ENCODE data around the gene S100A8. TPM values are rescaled to one million over a fixed set of nuclear protein-coding genes. Genes with fewer than 3 reads are reported as not detected.

Gene S100A8
- total RNA-seq, 1 experiment from 2014 or later = not detected

- ATAC-seq (no peak), DNase-seq (ENCODE audit: low read depth, low spot score) (no peak)
- Histone ChIP-seq H3K27me3 (ENCODE audit: control insufficient read depth, insufficient read depth, low read length) (peaks cover 7% of the 10 kb centered on the region), H3K27ac (ENCODE audit: low read length) (no peak overlapping the region), H3K36me3 (ENCODE audit: control insufficient read depth, insufficient read depth, low read length) (no peaks in the 10 kb centered on the region), H3K4me1 (ENCODE audit: control insufficient read depth, insufficient read depth, low read length) (no peaks in the 10 kb centered on the region), H3K4me3 (ENCODE audit: low read depth in 2 of 2, low read length in 2 of 2) (no peak overlapping the region), H3K9me3 (ENCODE audit: control insufficient read depth, insufficient read depth, low read depth, low read length) (no peaks in the 10 kb centered on the region)
- TF ChIP-seq REST (IDR thresholded peaks at IDR 0.05; ENCODE audit: insufficient read depth in 1 of 2, low read depth in 2 of 2, low read length in 1 of 2) = no peak
- no peak for TF ChIP-seq POLR2AphosphoS5 (IDR thresholded peaks at IDR 0.05; ENCODE audit: low read depth, low read length)
- TF ChIP-seq TCF7L2 (IDR thresholded peaks at IDR 0.05; ENCODE audit: low read depth, low read length) = no peak
- no peak for TF ChIP-seq CTCF (IDR thresholded peaks at IDR 0.05)
- no peak for TF ChIP-seq SIN3A (IDR thresholded peaks at IDR 0.05; ENCODE audit: borderline replicate concordance, insufficient read depth, low read depth, low read length)
- intact Hi-C loops (cut with micrococcal nuclease; ENCODE audit: unreplicated experiment) = no loop called here
- BruUV-seq (replicated peaks) = no TSS peak
- in situ Hi-C loops (cut with HindIII; ENCODE audit: low pct_unique_long_range_greater_than_20kb, low sequenced_read_pairs) = no loop called here
- POLR2A ChIA-PET = no interaction called here
- CTCF ChIA-PET = no interaction called here
Observed at GRCh38 chr1:153395776-153396175, 4.9 kb upstream of the S100A8 start.

GRCh38 chr1:153395136-153395685 is 4.3 kb upstream of the S100A8 start:
- DNase-seq (ENCODE audit: low read depth, low spot score) (no peak), ATAC-seq (no peak; the same call in 1 of the 2 replicates)
- Histone ChIP-seq H3K9me3 (ENCODE audit: control insufficient read depth, insufficient read depth, low read depth, low read length) (no peaks in the 10 kb centered on the region), H3K27ac (ENCODE audit: low read length) (no peak overlapping the region), H3K27me3 (ENCODE audit: control insufficient read depth, insufficient read depth, low read length) (peaks cover 4% of the 10 kb centered on the region; the same call in 1 of the 2 replicates), H3K4me1 (ENCODE audit: control insufficient read depth, insufficient read depth, low read length) (no peaks in the 10 kb centered on the region), H3K4me3 (ENCODE audit: low read depth in 2 of 2, low read length in 2 of 2) (no peak overlapping the region), H3K36me3 (ENCODE audit: control insufficient read depth, insufficient read depth, low read length) (no peaks in the 10 kb centered on the region)
- BruUV-seq (replicated peaks) = no TSS peak
- intact Hi-C loops (cut with micrococcal nuclease; ENCODE audit: unreplicated experiment) = no loop called here
- in situ Hi-C loops (cut with HindIII; ENCODE audit: low pct_unique_long_range_greater_than_20kb, low sequenced_read_pairs) = no loop called here
- POLR2A ChIA-PET = no interaction called here
- CTCF ChIA-PET = no interaction called here
- TF ChIP-seq REST (IDR thresholded peaks at IDR 0.05; ENCODE audit: insufficient read depth in 1 of 2, low read depth in 2 of 2, low read length in 1 of 2) = no peak
- no peak for TF ChIP-seq CTCF (IDR thresholded peaks at IDR 0.05)
- TF ChIP-seq POLR2AphosphoS5 (IDR thresholded peaks at IDR 0.05; ENCODE audit: low read depth, low read length) = no peak
- TF ChIP-seq SIN3A (IDR thresholded peaks at IDR 0.05; ENCODE audit: borderline replicate concordance, insufficient read depth, low read depth, low read length) = no peak
- no peak for TF ChIP-seq TCF7L2 (IDR thresholded peaks at IDR 0.05; ENCODE audit: low read depth, low read length)
